Upper lobe of left lung (tissue), 6 donors: Measurements from ENCODE around the gene NRXN3. TPM values are rescaled to one million over a fixed set of nuclear protein-coding genes. Genes with fewer than 3 reads are reported as not detected.
A peak's percentile ranks its signal among the peaks of the same experiment; 100 is the strongest.

Source experiments
- ATAC-seq, 2 donors: fragments of 200-7000 bp; cut with Tn5 transposase; one replicate each; pipeline ENCODE4 v1.9.1; 2022; ENCODE audit warnings: mild to moderate bottlenecking in 2 of 2, moderate library complexity in 2 of 2; ENCODE audit not compliant: low FRiP score in 2 of 2
- DNase-seq, 2 donors: peaks; one replicate each; pipeline ENCODE4 v3.0.0-alpha.2; 2019 to 2020
- H3K27ac ChIP-seq, 4 donors: fragments of 200-600 bp; sonication (generic); one replicate each; pipeline ENCODE4 v1.5.1; 2016 to 2019
- H3K27me3 ChIP-seq, 4 donors: fragments of 200-600 bp; sonication (generic); one replicate each; pipeline ENCODE4 v1.5.1; 2017 to 2019
- H3K36me3 ChIP-seq, 4 donors: fragments of 200-600 bp; sonication (generic); one replicate each; pipeline ENCODE4 v1.5.1; 2016 to 2019
- H3K4me1 ChIP-seq, 4 donors: fragments of 200-600 bp; sonication (generic); one replicate each; pipeline ENCODE4 v1.5.1; 2018 to 2019
- H3K4me3 ChIP-seq, 4 donors: fragments of 200-600 bp; sonication (generic); one replicate each; pipeline ENCODE4 v1.5.1; 2017 to 2019; ENCODE audit warnings: mild to moderate bottlenecking in 2 of 4, moderate library complexity in 1 of 4
- H3K9me3 ChIP-seq, 4 donors: fragments of 200-600 bp; sonication (generic); one replicate each; pipeline ENCODE4 v1.5.1; 2018 to 2019
- CTCF ChIP-seq, 6 experiments: fragments of 450-650 bp in 4 of 6; fragments of 200-600 bp in 2 of 6; sonication (generic) in 2 of 6; IDR thresholded peaks; one replicate each; pipeline ENCODE4 v1.5.1; 2016 to 2019; ENCODE audit warnings: antibody characterized with exemption in 6 of 6
- EP300 ChIP-seq, 4 donors: sonication (generic); formaldehyde crosslinking; IDR thresholded peaks; one replicate each; pipeline ENCODE4 v1.5.1; 2017; ENCODE audit warnings: antibody characterized with exemption in 4 of 4, control low read depth in 2 of 4
- POLR2A ChIP-seq, 4 donors: fragments of 450-650 bp; IDR thresholded peaks; one replicate each; pipeline ENCODE4 v1.5.1; 2016 to 2017; ENCODE audit warnings: antibody characterized with exemption in 4 of 4, mild to moderate bottlenecking in 2 of 4
- POLR2AphosphoS5 ChIP-seq, 2 donors: sonication (generic); formaldehyde crosslinking; IDR thresholded peaks; one replicate each; pipeline ENCODE4 v1.5.1; 2017; ENCODE audit warnings: antibody characterized with exemption in 2 of 2
- WGBS, 2 donors: methylation state at CpG; one replicate each; pipeline ENCODE4 v1.1.5; 2017 to 2018; 5-methylcytosine and 5-hydroxymethylcytosine counted together
- total RNA-seq, 6 donors: library from RNA; depleted of rRNA in 4 of 6; stranded (reverse); fragments of >200 nt in 4 of 6; gene quantifications; one replicate each; pipeline versions ENCODE4 v1.1.0 to v1.2.1, GENCODE V29; 2016 to 2021
- donor health status: DM: no; HTN: no; CAD: no; lungs with moderate emphysema.
- donor health status: DM: no; HTN: yes; CAD: no; lungs with severe emphysema.

The NRXN3 gene
- 10 to 100 TPM in 1 of 6 donors, 1 to 10 TPM in 5; 4.4 to 14.9 (median 7.2) TPM for total RNA-seq

GRCh38 chr14:78170203-78170602 lies at the start of gene NRXN3:
Gene NRXN3, plus strand, starts transcription at chr14:78170373. Its CDS starts 72,721 bp downstream, at chr14:78243094.
- no peaks in the 10 kb centered on the region for H3K27me3 ChIP-seq
- no peak within 1 kb of the TSS for H3K27ac ChIP-seq
- peak within 1 kb of the TSS in 3 of 4 donors; percentile 17 to 38 (median 22) for H3K4me3 ChIP-seq
- ATAC-seq (peak in 1 of 2 donors; percentile 27), DNase-seq (peak in 1 of 2 donors; percentile 26)
- H3K9me3 ChIP-seq, result no peaks in the 10 kb centered on the region
- no peak for TF ChIP-seq CTCF (IDR thresholded peaks at IDR 0.05)
- TF ChIP-seq EP300 (IDR thresholded peaks at IDR 0.05), result no peak
- no peak for TF ChIP-seq POLR2A (IDR thresholded peaks at IDR 0.05)
- TF ChIP-seq POLR2AphosphoS5 (IDR thresholded peaks at IDR 0.05), result no peak
- 3% methylated on average over 5 to 7 of the region's 7 CpGs for WGBS, 2 donors
- H3K4me1 ChIP-seq, result peaks cover 0 to 7% (median 0%) of the 10 kb centered on the region in 4 donors
- no peaks in the 10 kb centered on the region for H3K36me3 ChIP-seq

- 81 to 82% methylated on average over 5 of the region's 5 CpGs for WGBS, 2 donors
- H3K9me3 ChIP-seq, result no peaks in the 10 kb centered on the region
- H3K4me1 ChIP-seq, result no peaks in the 10 kb centered on the region
- TF ChIP-seq EP300 (IDR thresholded peaks at IDR 0.05), result no peak
- no peak for TF ChIP-seq POLR2A (IDR thresholded peaks at IDR 0.05)
- H3K27ac ChIP-seq, result no peak overlapping the region
- DNase-seq (no peak), ATAC-seq (no peak)
- no peaks in the 10 kb centered on the region for H3K36me3 ChIP-seq
- no peaks in the 10 kb centered on the region for H3K27me3 ChIP-seq
- no peak overlapping the region for H3K4me3 ChIP-seq
Measured at GRCh38 chr14:78122436-78122835, 47.7 kb upstream of the NRXN3 start.

- Histone ChIP-seq H3K9me3 (no peaks in the 10 kb centered on the region), H3K27me3 (no peaks in the 10 kb centered on the region), H3K36me3 (no peaks in the 10 kb centered on the region), H3K4me1 (no peaks in the 10 kb centered on the region), H3K27ac (no peak overlapping the region), H3K4me3 (no peak overlapping the region)
- 77 to 80% methylated on average over 2 of the region's 2 CpGs for WGBS, 2 donors
- no peak for TF ChIP-seq POLR2A (IDR thresholded peaks at IDR 0.05)
- TF ChIP-seq POLR2AphosphoS5 (IDR thresholded peaks at IDR 0.05), result no peak
- TF ChIP-seq EP300 (IDR thresholded peaks at IDR 0.05), result no peak
- TF ChIP-seq CTCF (IDR thresholded peaks at IDR 0.05), result no peak
- DNase-seq (no peak), ATAC-seq (no peak)
Measured at GRCh38 chr14:78123650-78124253, 46.4 kb upstream of the NRXN3 start.

- no peak overlapping the region for H3K4me3 ChIP-seq
- TF ChIP-seq POLR2A (IDR thresholded peaks at IDR 0.05) (no peak), CTCF (IDR thresholded peaks at IDR 0.05) (no peak), POLR2AphosphoS5 (IDR thresholded peaks at IDR 0.05) (no peak)
- H3K36me3 ChIP-seq, result no peaks in the 10 kb centered on the region
- no peaks in the 10 kb centered on the region for H3K4me1 ChIP-seq
- ATAC-seq, result no peak
- DNase-seq, result no peak
- no peaks in the 10 kb centered on the region for H3K27me3 ChIP-seq
- WGBS, 2 donors, result 86 to 93% methylated on average over 7 to 9 of the region's 9 CpGs
- H3K9me3 ChIP-seq, result no peaks in the 10 kb centered on the region
- no peak overlapping the region for H3K27ac ChIP-seq
Measured at GRCh38 chr14:78127961-78128360, 42.2 kb upstream of the NRXN3 start.

GRCh38 chr14:78129375-78129774 lies 40.8 kb upstream of the NRXN3 start:
- H3K27ac ChIP-seq, result no peak overlapping the region
- no peaks in the 10 kb centered on the region for H3K9me3 ChIP-seq
- H3K36me3 ChIP-seq, result no peaks in the 10 kb centered on the region
- WGBS, 2 donors, result 87 to 88% methylated on average over 4 of the region's 4 CpGs
- no peaks in the 10 kb centered on the region for H3K27me3 ChIP-seq
- TF ChIP-seq CTCF (IDR thresholded peaks at IDR 0.05) (no peak), POLR2A (IDR thresholded peaks at IDR 0.05) (no peak), POLR2AphosphoS5 (IDR thresholded peaks at IDR 0.05) (no peak), EP300 (IDR thresholded peaks at IDR 0.05) (no peak)
- no peak overlapping the region for H3K4me3 ChIP-seq
- DNase-seq (no peak), ATAC-seq (no peak)
- no peaks in the 10 kb centered on the region for H3K4me1 ChIP-seq
